Liver (tissue), 3 donors: Measurements from ENCODE around the gene SRC.

ENCODE experiments used
- CTCF ChIP-seq: fragments of 150-350 bp; IDR thresholded peaks from 2 replicates; pipeline ENCODE4 v1.5.1; 2017; ENCODE audit warnings: improper control_type of control experiment, low read depth, low read length; ENCODE audit not compliant: missing input control
- EGR1 ChIP-seq, 2 donors: IDR thresholded peaks; 2 replicates each; pipeline ENCODE4 v1.6.1; 2016 to 2018; ENCODE audit warnings: antibody characterized with exemption in 2 of 2, low read depth in 2 of 2
- FOXA2 ChIP-seq: IDR thresholded peaks from 2 replicates; pipeline ENCODE4 v1.6.1; 2016; ENCODE audit warnings: antibody characterized with exemption
- GABPA ChIP-seq, 2 donors: IDR thresholded peaks in 1 of 2; conservative IDR thresholded peaks in 1 of 2; 2 replicates each; pipeline ENCODE4 v1.6.1; 2016; ENCODE audit warnings: antibody characterized with exemption in 2 of 2, mild to moderate bottlenecking in 1 of 2, moderate library complexity in 1 of 2
- JUND ChIP-seq, 2 donors: IDR thresholded peaks; 2 replicates each; pipeline ENCODE4 v1.6.1; 2016; ENCODE audit warnings: antibody characterized with exemption in 2 of 2
- MAX ChIP-seq: IDR thresholded peaks from 2 replicates; pipeline ENCODE4 v1.6.1; 2016; ENCODE audit warnings: antibody characterized with exemption
- REST ChIP-seq: IDR thresholded peaks from 2 replicates; pipeline ENCODE4 v1.6.1; 2016; ENCODE audit warnings: antibody characterized with exemption, mild to moderate bottlenecking
- TAF1 ChIP-seq: conservative IDR thresholded peaks from 2 replicates; pipeline ENCODE4 v1.6.1; 2016; ENCODE audit warnings: antibody characterized with exemption, mild to moderate bottlenecking
- ZBTB33 ChIP-seq: IDR thresholded peaks from 2 replicates; pipeline ENCODE4 v1.6.1; 2016; ENCODE audit warnings: antibody characterized with exemption
- donor health status: healthy.
- donor health status: healthy.

- no peak for TF ChIP-seq JUND (IDR thresholded peaks at IDR 0.05)
- TF ChIP-seq CTCF, result no peak
- TF ChIP-seq MAX, result no peak
- TF ChIP-seq TAF1, result no peak
- TF ChIP-seq REST, result no peak
- TF ChIP-seq GABPA (IDR thresholded peaks at IDR 0.05 in 1 of 2, conservative IDR thresholded peaks at IDR 0.05 in 1 of 2), result no peak
- TF ChIP-seq FOXA2, result no peak
- TF ChIP-seq EGR1 (IDR thresholded peaks at IDR 0.05; ENCODE audit: low read depth in 2 of 2), result no peak
- TF ChIP-seq ZBTB33, result no peak
Measured at GRCh38 chr20:37381621-37382471, 35.9 kb downstream of the SRC start.
